GM23248 (cell line): ENCODE data around the gene SPATS2.
"Not testable (repeated sequence)": the region's sequence is repeated elsewhere in the genome, so short reads cannot be mapped to it uniquely, and the experiment has no call there.

Experiments
- EZH2 ChIP-seq: fragments of 200-600 bp; sonication (generic); IDR thresholded peaks from 2 replicates; pipeline ENCODE4 v1.6.1; 2018; ENCODE audit warnings: antibody characterized with exemption, mild to moderate bottlenecking; ENCODE audit not compliant: insufficient read depth, poor library complexity, severe bottlenecking
- EZH2phosphoT487 ChIP-seq: fragments of 200-600 bp; sonication (generic); IDR thresholded peaks from 2 replicates; pipeline ENCODE4 v1.6.1; 2018; ENCODE audit warnings: antibody characterized with exemption, moderate library complexity, mild to moderate bottlenecking, low read depth; ENCODE audit not compliant: insufficient read depth

DNA sequence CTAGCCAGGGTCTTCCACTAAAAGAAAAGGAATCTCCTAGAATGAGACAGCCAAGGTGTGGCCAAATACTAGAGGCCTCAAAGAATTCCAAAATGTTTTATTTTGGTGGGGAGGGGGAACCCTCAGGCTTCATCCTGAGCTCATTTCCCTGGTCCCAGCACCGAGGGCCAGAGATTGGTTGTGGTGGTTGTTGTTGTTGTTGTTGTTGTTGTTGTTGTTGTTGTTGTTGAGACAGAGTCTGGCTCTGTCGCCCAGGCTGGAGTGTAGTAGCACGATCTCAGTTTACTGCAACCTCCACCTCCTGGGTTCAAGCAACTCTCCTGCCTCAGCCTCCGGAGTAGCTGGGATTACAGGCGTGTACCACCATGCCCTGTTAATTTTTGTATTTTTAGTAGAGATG is 166.9 kb downstream of the SPATS2 start:
- TF ChIP-seq EZH2phosphoT487, EZH2: not testable (repeated sequence)
